ENCODE measurements around the gene SH2B3.

SH2B3 gene

DNA sequence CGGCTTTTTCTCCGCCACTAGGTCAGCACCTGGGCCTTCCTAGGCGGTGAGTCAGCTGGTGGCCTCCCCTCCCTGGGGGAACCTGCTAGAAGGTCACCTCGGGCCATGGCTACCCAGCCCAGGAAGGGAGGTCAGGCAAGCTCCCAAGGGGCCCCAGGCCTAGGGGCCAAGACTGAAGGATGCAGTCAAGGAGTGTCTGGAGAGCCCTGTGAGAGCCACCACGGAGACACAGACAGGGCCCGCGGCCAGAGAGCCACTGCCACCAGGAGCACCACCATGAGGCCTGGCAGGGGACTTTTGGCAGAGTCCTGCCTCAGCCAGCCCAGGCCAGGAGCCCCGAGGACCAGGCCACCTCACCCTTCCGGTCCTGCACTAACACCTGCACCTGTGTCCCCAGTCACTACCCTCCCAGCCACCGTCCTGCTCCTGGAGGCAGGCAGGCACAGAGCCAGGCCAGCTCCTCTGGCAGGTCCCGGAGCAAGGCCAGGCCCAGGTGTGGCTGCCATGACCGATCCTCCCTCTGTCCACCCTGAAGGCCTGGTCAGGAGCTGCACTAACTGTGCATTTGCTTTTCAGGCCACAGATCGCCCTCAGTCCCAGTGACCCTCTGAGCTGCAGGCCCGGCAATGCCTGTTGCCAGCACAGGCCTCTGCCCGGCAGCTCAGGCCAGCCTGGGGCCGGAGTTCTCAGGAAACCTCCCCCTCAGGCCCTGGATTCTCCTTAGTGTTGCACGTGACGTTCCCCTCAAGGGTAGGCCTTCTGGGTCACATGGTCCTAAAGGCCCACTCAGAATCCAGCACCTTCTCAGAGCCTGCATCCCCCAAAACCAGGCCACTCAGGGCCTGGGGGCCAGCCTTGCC is 43.8 kb upstream of the SH2B3 start:
- Histone ChIP-seq H3K27me3 (replicated peaks; ENCODE audit: control insufficient read depth, insufficient read depth, low read length) (no peaks in the 10 kb centered on the region), H3K36me3 (ENCODE audit: control insufficient read depth, insufficient read depth, low read length) (no peaks in the 10 kb centered on the region), H3K4me3 (replicated peaks; ENCODE audit: low read depth, low read length) (no peak overlapping the region)
- DNase-seq (ENCODE audit: extremely low read depth, insufficient read length), result no peak
- TF ChIP-seq, protein P1, sequence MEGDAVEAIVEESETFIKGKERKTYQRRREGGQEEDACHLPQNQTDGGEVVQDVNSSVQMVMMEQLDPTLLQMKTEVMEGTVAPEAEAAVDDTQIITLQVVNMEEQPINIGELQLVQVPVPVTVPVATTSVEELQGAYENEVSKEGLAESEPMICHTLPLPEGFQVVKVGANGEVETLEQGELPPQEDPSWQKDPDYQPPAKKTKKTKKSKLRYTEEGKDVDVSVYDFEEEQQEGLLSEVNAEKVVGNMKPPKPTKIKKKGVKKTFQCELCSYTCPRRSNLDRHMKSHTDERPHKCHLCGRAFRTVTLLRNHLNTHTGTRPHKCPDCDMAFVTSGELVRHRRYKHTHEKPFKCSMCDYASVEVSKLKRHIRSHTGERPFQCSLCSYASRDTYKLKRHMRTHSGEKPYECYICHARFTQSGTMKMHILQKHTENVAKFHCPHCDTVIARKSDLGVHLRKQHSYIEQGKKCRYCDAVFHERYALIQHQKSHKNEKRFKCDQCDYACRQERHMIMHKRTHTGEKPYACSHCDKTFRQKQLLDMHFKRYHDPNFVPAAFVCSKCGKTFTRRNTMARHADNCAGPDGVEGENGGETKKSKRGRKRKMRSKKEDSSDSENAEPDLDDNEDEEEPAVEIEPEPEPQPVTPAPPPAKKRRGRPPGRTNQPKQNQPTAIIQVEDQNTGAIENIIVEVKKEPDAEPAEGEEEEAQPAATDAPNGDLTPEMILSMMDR (IDR thresholded peaks at IDR 0.05; ENCODE audit: insufficient read depth, low read length, poor library complexity, severe bottlenecking), result no peak

DNA sequence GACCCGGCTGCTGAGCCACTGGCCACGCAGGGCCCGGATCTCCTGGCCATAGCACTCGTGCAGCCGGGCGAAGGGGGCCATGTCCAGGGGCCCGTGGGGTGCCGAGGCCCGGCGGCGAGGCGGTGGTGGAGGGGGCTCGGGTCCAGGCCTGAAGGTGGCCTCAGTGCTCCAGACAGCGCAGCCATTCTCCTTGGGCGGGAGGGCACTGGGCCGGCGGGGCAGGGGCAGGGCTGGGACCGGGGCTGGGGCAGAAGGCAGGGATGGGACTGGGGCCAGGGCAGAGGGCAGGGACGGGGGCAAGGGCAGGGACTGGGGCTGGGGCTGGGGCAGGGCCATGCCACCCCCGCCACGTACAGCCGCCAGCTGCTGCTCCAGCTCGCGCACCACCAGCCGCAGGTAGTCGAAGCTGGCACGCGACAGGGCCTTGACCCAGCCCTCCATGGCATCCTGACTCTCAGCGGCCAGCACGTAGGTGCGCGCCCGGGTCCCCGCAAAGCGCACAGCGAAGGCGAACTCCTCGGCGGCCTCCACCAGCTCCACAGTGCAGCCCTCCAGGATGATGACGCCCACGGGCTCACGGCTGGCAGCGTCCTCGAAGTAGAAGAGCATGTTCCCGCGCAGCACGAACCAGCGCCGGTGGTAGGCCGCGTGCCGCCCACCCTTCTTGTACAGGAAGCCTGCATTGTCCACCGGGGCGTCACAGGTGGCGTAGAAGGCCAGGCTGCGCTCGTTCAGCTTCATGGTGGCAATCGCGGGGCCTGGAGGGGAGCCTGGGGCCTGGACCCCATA is 42.8 kb upstream of the SH2B3 start:
- Histone ChIP-seq H3K27me3 (replicated peaks; ENCODE audit: control insufficient read depth, insufficient read depth, low read length) (no peaks in the 10 kb centered on the region), H3K36me3 (ENCODE audit: control insufficient read depth, insufficient read depth, low read length) (no peaks in the 10 kb centered on the region), H3K4me3 (replicated peaks; ENCODE audit: low read depth, low read length) (no peak overlapping the region)
- TF ChIP-seq, protein P1 (IDR thresholded peaks at IDR 0.05; ENCODE audit: insufficient read depth, low read length, poor library complexity, severe bottlenecking), result no peak
- no peak for DNase-seq (ENCODE audit: extremely low read depth, insufficient read length)

DNA sequence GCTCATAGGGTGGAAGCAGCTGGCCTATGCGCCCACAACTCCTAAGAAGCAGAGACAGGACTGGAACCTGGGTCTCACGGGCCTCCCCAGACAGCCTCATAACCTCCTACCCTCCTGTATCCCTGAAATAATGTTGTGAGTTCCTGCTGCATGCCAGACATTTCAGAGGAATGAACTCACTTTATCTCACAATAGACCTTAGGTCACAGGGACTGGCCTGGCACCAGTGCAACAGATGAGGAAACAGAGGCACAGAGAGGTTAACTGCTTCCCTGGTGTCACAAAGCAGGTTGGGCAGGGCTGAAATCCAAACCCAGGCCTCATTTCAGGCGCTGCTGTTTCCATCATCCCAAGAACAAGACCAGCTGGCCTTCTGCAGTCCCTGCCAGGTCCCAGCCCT is 42.1 kb upstream of the SH2B3 start:
- TF ChIP-seq, protein P1 (IDR thresholded peaks at IDR 0.05; ENCODE audit: insufficient read depth, low read length, poor library complexity, severe bottlenecking), result no peak
- Histone ChIP-seq H3K36me3 (ENCODE audit: control insufficient read depth, insufficient read depth, low read length) (no peaks in the 10 kb centered on the region), H3K4me3 (replicated peaks; ENCODE audit: low read depth, low read length) (no peak overlapping the region), H3K27me3 (replicated peaks; ENCODE audit: control insufficient read depth, insufficient read depth, low read length) (no peaks in the 10 kb centered on the region)
- no peak for DNase-seq (ENCODE audit: extremely low read depth, insufficient read length)

DNA sequence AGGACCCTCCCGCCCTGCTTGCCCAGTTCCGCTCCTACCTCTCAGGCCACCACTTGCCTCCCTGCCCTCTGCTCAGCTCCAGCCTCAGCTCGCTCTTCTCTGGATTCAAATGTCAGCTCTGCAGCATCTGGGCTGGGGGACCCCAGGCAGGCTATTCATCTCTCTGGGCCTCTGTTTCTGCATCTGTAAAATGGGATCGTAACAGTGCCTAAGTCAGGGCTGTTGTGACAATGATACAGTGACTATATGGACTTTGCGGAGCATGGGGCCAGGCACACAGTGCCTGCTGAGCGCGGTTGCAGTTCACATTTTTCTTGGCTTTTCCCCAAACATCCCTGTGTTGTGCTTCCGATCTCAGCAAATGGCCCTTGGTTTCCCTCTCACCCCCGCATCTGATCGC is 39.6 kb upstream of the SH2B3 start:
- no peak for DNase-seq (ENCODE audit: extremely low read depth, insufficient read length)
- TF ChIP-seq, protein P1 (IDR thresholded peaks at IDR 0.05; ENCODE audit: insufficient read depth, low read length, poor library complexity, severe bottlenecking), result no peak
- Histone ChIP-seq H3K27me3 (replicated peaks; ENCODE audit: control insufficient read depth, insufficient read depth, low read length) (no peaks in the 10 kb centered on the region), H3K36me3 (ENCODE audit: control insufficient read depth, insufficient read depth, low read length) (no peaks in the 10 kb centered on the region), H3K4me3 (replicated peaks; ENCODE audit: low read depth, low read length) (no peak overlapping the region)

DNA sequence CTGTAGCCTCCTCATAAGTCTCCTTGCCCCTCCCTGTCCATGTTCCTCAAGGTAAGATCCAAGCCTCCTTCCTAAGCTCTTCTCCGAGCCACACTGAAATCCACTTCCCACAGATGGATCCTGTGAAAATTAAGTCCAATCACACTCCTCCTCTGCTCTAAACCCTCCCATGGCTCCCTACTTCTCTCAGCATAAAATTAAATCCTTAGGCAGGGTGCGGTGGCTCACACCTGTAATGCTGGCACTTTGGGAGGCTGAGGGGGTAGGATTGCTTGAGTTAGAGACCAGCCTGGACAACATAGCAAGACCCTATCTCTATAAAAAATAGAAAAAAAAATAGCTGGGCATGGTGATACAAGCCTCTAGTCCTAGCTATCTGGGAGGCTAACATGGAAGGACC is 39.1 kb upstream of the SH2B3 start:
- no peak overlapping the region for H3K4me3 ChIP-seq (replicated peaks; ENCODE audit: low read depth, low read length)
- TF ChIP-seq, protein P1 (IDR thresholded peaks at IDR 0.05; ENCODE audit: insufficient read depth, low read length, poor library complexity, severe bottlenecking), result no peak
- DNase-seq (ENCODE audit: extremely low read depth, insufficient read length), result no peak
- no peaks in the 10 kb centered on the region for H3K27me3 ChIP-seq (replicated peaks; ENCODE audit: control insufficient read depth, insufficient read depth, low read length)
- no peaks in the 10 kb centered on the region for H3K36me3 ChIP-seq (ENCODE audit: control insufficient read depth, insufficient read depth, low read length)
